C1 segment of cervical spinal cord (tissue), 14 donors: Measurements from ENCODE around the gene ITCH.
"Not testable (repeated sequence)": the region's sequence is repeated elsewhere in the genome, so short reads cannot be mapped to it uniquely, and the experiment has no call there.

Experiments used
- DNase-seq, 14 donors: peaks; one replicate each; lab custom pipeline; 2025; lab: John Stamatoyannopoulos, UW

ITCH gene

GRCh38 chr20:34414525-34414924 lies 51.5 kb downstream of the ITCH start:
- DNase-seq = not testable (repeated sequence)

GRCh38 chr20:34415079-34415478 lies 52.0 kb downstream of the ITCH start:
- DNase-seq = no peak

GRCh38 chr20:34420146-34420545 lies 57.1 kb downstream of the ITCH start:
- DNase-seq = no peak

- no peak for DNase-seq
Observed at GRCh38 chr20:34420975-34421374, 57.9 kb downstream of the ITCH start.

GRCh38 chr20:34421766-34422466 lies 58.8 kb downstream of the ITCH start:
- DNase-seq = no peak

- DNase-seq = not testable (repeated sequence)
Observed at GRCh38 chr20:34425032-34425690, 62.1 kb downstream of the ITCH start.

- no peak for DNase-seq
Observed at GRCh38 chr20:34426026-34426425, 63.0 kb downstream of the ITCH start.

- no peak for DNase-seq
Observed at GRCh38 chr20:34427331-34427730, 64.3 kb downstream of the ITCH start.

- DNase-seq = no peak
Observed at GRCh38 chr20:34427784-34428183, 64.7 kb downstream of the ITCH start.

- no peak for DNase-seq
Observed at GRCh38 chr20:34431168-34431567, 68.1 kb downstream of the ITCH start.

- DNase-seq = not testable (repeated sequence)
Observed at GRCh38 chr20:34432663-34433062, 69.6 kb downstream of the ITCH start.

GRCh38 chr20:34433391-34433790 lies 70.3 kb downstream of the ITCH start:
- no peak for DNase-seq

GRCh38 chr20:34435589-34435988 lies 72.5 kb downstream of the ITCH start:
- DNase-seq = no peak

GRCh38 chr20:34437330-34437986 lies 74.4 kb downstream of the ITCH start:
- DNase-seq = no peak

- no peak for DNase-seq
Observed at GRCh38 chr20:34439168-34439567, 76.1 kb downstream of the ITCH start.

- DNase-seq = not testable (repeated sequence)
Observed at GRCh38 chr20:34441423-34441822, 78.3 kb downstream of the ITCH start.

GRCh38 chr20:34443546-34443945 lies 80.5 kb downstream of the ITCH start:
- DNase-seq = no peak

- DNase-seq = peak in 2 of 14 donors; percentile 4 to 7
Observed at GRCh38 chr20:34445177-34446065, 82.3 kb downstream of the ITCH start.

- DNase-seq = no peak
Observed at GRCh38 chr20:34448517-34448916, 85.4 kb downstream of the ITCH start.

- no peak for DNase-seq
Observed at GRCh38 chr20:34449674-34450592, 86.9 kb downstream of the ITCH start.
